Nucleus accumbens (tissue), 56 donors: Measurements from ENCODE around the gene RGPD3.
"Not testable (repeated sequence)": the region's sequence is repeated elsewhere in the genome, so short reads cannot be mapped to it uniquely, and the experiment has no call there.

Experiments used
- DNase-seq, 56 donors: peaks; one replicate each; lab custom pipeline; 2025; lab: John Stamatoyannopoulos, UW

RGPD3 gene

DNA sequence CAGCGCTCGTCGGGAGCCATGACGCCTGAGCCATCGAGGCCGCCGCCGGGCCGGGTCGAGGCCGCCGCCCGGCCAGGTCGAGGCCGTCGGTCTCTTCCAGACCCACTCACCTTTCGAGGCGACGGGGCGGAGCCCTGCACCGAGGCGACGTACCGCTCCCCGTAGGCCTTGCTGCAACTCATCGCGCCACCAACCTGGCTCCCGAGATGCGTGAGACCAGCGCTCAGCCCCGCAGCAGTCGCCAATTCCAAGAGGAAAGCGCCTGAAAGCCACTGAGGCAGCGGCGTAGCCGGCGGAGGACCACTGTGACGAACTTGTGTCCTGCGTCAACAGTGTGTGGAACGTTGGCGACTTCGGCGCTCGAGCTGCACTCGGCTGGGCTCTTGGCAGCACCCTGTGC, at the start of gene RGPD3:
Gene RGPD3 (minus strand): TSS at position 307 of the 400 bp plus-strand sequence. CDS start 125 bp downstream, at position 182.
- DNase-seq, result not testable (repeated sequence)

DNA sequence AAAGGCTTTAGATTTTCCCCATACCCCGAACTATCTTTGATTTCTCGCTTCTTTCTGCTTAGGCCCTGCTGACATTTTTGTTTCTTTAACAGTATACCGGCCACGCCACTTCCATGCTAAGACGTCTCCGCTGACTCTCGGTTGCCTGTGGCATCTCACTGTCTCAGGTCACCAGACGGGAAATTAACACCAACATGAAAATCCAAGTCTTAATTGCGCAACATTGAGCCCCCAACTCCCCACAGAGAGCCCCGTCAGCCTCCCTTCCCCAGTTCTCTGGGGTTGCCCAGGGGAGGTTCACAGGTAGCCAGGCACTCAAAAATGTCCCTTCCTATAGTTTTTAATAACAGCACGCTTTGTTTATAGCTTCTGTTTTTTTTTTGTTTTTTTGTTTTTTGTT, 49.1 kb upstream of the RGPD3 start:
- DNase-seq, result no peak

GRCh38 chr2:106516864-106517263, 48.7 kb upstream of the RGPD3 start:
- no peak for DNase-seq

GRCh38 chr2:106516436-106516835, 48.2 kb upstream of the RGPD3 start:
- DNase-seq, result no peak

GRCh38 chr2:106514827-106515226, 46.6 kb upstream of the RGPD3 start:
- peak in 1 of 56 donors; percentile 1 for DNase-seq

GRCh38 chr2:106513391-106513790, 45.2 kb upstream of the RGPD3 start:
- not testable (repeated sequence) for DNase-seq

DNA sequence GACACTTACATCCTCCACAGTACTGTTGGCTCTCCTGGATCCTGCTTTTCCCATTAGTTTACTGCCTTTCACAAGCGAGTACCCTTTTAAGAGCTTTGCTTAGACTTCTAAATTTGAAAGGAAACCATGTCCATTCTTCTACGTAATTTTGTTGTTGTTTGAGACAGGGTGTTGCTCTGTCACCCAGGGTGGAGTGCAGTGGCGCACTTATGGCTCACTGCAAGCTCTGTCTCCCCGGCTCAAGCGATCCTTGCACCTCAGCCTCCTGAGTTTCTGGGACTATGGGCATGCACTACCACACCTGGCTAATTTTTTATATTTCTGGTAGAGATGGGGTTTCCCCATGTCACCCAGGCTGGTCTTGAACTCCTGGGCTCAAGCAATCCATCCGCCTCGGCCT, 43.7 kb upstream of the RGPD3 start:
- not testable (repeated sequence) for DNase-seq

DNA sequence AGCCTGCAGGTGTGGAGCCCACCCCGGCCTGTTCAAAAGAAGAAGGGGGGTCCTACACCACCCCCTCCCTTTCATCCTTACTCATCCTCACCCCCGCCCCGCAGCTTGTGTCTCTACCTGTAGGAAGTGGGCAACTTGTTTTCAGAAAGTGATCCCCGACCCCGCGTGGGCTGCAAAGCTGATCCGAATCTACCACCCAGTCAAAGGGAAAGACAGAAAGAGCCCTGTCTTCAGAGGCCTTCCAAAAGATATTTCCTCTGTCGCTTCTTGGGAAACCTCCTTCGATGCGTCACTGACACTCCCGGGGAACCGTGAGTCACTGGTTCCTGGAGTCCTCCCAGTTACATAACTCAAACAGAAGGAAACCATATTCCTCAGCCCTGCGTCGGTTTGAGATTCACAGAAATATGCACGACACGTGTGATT, 43.3 kb upstream of the RGPD3 start:
- DNase-seq, result peak in 24 of 56 donors; percentile 5 to 74 (median 30)

DNA sequence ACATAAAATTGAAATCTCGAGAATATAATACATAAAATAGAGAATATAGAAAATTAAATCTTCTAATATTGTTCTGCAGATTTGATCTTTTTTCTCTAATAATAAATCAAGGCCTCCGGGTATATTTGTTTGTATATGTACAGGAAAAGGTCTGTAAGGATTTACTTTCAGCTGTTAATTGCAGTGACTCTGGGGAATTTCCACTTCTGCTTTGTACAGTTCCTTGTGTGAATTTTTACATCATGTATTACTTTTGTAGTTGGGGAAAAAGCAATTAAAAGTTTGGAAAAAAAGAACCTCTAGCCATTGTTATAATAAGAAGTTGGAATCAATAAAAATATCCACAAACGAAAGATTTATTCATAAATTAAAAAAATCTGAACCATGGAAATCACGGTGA, 42.6 kb upstream of the RGPD3 start:
- not testable (repeated sequence) for DNase-seq

DNA sequence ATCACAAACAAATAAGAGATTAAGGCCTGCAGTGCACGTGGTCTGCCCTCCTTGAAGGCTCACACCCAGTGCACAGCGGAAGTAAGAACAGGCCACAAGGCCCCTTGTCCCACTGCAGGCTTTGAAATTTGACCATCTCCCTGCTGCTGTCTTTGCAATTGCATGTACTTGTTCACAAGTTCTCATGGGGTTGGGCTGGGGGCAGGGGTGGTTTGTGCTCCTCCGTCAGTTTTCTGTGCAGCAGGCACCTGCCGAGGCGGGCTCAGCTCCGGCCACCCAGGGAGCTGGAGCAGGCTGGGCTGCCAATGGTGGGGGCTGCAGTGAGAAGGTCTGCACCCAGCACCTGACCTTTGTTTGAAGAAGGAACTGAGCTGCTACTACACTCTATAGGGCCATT, 41.2 kb upstream of the RGPD3 start:
- DNase-seq, result not testable (repeated sequence)

DNA sequence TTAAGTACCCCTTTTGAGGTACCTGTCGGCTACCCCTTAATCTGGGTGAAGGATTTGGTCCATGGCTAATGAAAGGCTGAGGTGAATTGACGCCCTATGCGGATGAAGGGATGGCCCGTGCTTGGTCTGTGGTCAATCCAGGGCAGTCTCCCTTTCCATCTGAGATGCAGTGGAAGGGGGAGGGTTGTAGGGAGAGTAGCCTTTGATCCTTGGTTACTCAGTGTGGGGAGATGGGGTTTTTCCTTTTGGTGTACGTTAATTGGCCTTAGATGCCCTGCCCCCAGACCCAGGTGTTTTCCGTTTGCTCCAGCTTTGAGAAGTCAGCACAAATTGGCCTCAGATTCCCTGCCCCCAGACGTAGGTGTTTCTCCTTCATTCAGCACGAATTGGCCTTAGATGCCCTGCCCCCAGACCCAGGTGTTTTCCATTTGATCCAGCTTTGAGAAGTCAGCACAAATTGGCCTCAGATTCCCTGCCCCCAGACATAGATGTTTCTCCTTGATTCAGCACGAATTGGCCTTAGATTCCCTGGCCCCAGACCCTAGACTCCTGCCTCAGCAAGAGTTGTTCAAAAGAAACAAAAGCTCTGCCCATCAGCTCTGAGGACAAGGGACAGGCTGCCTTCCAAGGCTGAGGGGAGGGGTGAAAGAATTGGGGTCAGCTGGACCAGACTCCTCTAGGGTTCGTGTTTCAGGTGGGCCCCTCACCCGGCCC, 40.6 kb upstream of the RGPD3 start:
- not testable (repeated sequence) for DNase-seq

GRCh38 chr2:106506002-106506687, 37.9 kb upstream of the RGPD3 start:
- not testable (repeated sequence) for DNase-seq

DNA sequence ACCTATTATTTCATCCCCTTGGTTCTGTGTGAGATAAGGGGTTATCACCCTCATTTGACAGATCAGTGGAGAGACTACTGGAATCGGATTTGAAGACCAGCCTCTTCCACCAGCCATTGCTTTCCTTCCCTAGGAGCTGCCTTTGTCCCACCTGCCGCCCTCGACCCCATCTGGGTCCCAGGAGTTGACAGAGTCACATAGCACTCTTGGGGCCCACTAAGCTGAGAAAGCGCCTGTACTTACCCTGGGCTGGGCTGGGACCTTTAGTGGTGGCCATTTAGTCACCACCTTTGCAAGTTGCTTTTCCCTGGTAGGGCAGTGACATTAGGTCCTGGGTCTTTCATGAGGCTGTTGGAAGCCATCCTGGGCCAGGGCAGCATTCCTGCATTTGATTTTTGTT, 36.6 kb upstream of the RGPD3 start:
- DNase-seq, result not testable (repeated sequence)

DNA sequence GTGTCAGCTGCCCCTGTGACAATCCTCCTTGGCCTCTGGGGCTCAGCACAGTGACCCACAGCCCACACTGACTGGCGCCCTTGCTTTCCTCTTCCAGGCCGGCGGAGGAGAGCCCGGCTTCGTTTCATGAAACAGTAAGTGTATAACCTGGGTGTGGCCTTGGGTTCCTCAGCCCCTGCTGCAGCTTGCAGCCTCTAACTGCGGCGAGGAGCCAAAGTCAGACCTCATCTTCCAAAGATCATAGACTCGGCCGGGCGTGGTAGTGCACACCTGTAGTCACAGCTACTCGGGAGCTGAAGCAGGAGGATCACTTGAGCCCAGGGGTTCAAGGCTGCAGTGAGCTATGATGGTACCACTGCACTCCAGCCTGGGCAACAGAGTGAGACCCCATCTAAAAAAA, 36.0 kb upstream of the RGPD3 start:
- not testable (repeated sequence) for DNase-seq

DNA sequence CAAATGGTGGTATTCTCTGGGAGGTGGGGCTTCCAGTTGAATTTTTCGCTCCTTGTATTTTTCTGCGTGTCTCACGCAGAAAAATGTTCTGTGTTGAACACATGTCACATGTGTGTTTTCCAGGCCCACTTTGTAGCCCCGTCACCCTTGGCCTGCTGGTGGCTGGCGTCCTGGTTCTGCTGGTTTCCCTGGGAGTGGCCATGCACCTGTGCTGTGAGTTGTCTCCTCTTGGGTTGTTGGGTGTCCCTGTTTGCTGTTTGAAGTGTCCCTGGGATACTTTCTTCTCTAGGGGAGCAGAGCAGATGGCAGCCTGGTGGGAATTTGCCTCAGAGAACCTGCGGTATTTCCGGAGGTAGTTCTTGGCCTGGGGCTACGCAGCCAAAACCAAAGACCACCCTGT, 34.1 kb upstream of the RGPD3 start:
- not testable (repeated sequence) for DNase-seq

- DNase-seq, result not testable (repeated sequence)
Measured at GRCh38 chr2:106500350-106500749, 32.1 kb upstream of the RGPD3 start.

GRCh38 chr2:106498549-106498948, 30.3 kb upstream of the RGPD3 start:
- not testable (repeated sequence) for DNase-seq

- not testable (repeated sequence) for DNase-seq
Measured at GRCh38 chr2:106492913-106493312, 24.7 kb upstream of the RGPD3 start.

- DNase-seq, result not testable (repeated sequence)
Measured at GRCh38 chr2:106492399-106492798, 24.2 kb upstream of the RGPD3 start.

DNA sequence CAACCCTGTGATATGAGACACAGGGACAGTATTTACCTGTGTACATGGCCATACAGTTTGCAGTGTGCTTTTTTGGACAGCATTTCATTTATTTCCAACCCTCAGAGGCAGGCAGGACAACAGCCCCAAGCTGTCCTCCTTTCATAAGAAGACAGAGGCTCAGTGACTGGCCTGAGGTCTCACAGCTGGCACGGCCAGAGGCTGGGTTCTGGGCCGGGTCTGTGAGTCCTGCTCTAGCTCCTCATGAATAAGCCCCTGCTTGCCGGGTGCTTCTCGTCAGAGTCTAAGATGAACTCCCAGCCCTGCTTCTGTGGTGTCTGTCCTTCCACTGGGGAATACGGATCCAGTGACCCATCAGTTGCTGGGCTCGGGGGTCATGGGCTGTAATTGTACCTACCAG, 21.5 kb upstream of the RGPD3 start:
- DNase-seq, result not testable (repeated sequence)

GRCh38 chr2:106487386-106488191, 19.4 kb upstream of the RGPD3 start:
- DNase-seq, result not testable (repeated sequence)
